HepG2 (cell line): ENCODE data around the gene ATXN7L3. TPM values are rescaled to one million over a fixed set of nuclear protein-coding genes. Genes with fewer than 3 reads are reported as not detected.
A peak's percentile ranks its signal among the peaks of the same experiment; 100 is the strongest.

Source experiments
- AGO1 ChIP-seq: fragments of 200-400 bp; formaldehyde crosslinking; IDR thresholded peaks from 2 replicates; pipeline ENCODE4 v1.6.1; 2017; ENCODE audit warnings: mild to moderate bottlenecking, low read depth, low read length, moderate library complexity; ENCODE audit not compliant: poor library complexity, severe bottlenecking
- CEBPG ChIP-seq: IDR thresholded peaks from 2 replicates; pipeline ENCODE4 v1.6.1; 2016
- HDAC6 ChIP-seq: fragments of 200-600 bp; sonication (generic); IDR thresholded peaks from 2 replicates; pipeline ENCODE4 v1.7.0; 2017; ENCODE audit warnings: mild to moderate bottlenecking, antibody characterized with exemption, low read length, low read depth
- HOXD1 ChIP-seq: sonication (generic); formaldehyde crosslinking; IDR thresholded peaks from 2 replicates; pipeline ENCODE4 v1.5.0; 2020; ENCODE audit warnings: missing genetic modification reagents
- KLF11 ChIP-seq: IDR thresholded peaks from 2 replicates; pipeline ENCODE4 v1.6.1; 2016; ENCODE audit warnings: missing compliant biosample characterization
- MAZ ChIP-seq, 2 experiments: sonication (generic) in 1 of 2; formaldehyde crosslinking in 1 of 2; IDR thresholded peaks; 2 replicates each; pipeline versions ENCODE4 v1.5.0 to v1.6.1; 2012 to 2020; ENCODE audit warnings: low read depth in 2 of 2, mild to moderate bottlenecking in 2 of 2, borderline replicate concordance in 1 of 2, improper control_type of control experiment in 1 of 2, low read length in 1 of 2, missing genetic modification reagents in 1 of 2, moderate library complexity in 1 of 2
- MYPOP ChIP-seq: sonication (generic); formaldehyde crosslinking; IDR thresholded peaks from 2 replicates; pipeline ENCODE4 v1.8.1; 2023; ENCODE audit warnings: mild to moderate bottlenecking, moderate library complexity, missing genetic modification reagents
- POGK ChIP-seq: sonication (generic); formaldehyde crosslinking; conservative IDR thresholded peaks from 2 replicates; pipeline ENCODE4 v1.8.0; 2022; ENCODE audit warnings: mild to moderate bottlenecking, moderate library complexity, missing genetic modification reagents
- PRDM10 ChIP-seq: sonication (generic); formaldehyde crosslinking; IDR thresholded peaks from 2 replicates; pipeline ENCODE4 v1.4.0; 2020; ENCODE audit warnings: low read depth, missing genetic modification reagents
- REST ChIP-seq, 2 experiments: IDR thresholded peaks; 2 replicates each; pipeline ENCODE4 v1.6.1; 2011 to 2012; ENCODE audit warnings: low read length in 2 of 2, borderline replicate concordance in 1 of 2, low read depth in 1 of 2, mild to moderate bottlenecking in 1 of 2, moderate library complexity in 1 of 2
- SALL2 ChIP-seq: sonication (generic); formaldehyde crosslinking; IDR thresholded peaks from 2 replicates; pipeline ENCODE4 v1.8.1; 2023; ENCODE audit warnings: mild to moderate bottlenecking, missing genetic modification reagents, inconsistent platforms
- TAF1 ChIP-seq: sonication (generic); formaldehyde crosslinking; IDR thresholded peaks from 2 replicates; pipeline ENCODE4 v1.4.0; 2020; ENCODE audit warnings: missing genetic modification reagents
- TGIF2 ChIP-seq: IDR thresholded peaks from 2 replicates; pipeline ENCODE4 v1.6.1; 2016; ENCODE audit warnings: control low read depth, missing compliant biosample characterization
- ZFP1 ChIP-seq: IDR thresholded peaks from 2 replicates; pipeline ENCODE4 v1.6.1; 2016
- ZGPAT ChIP-seq: IDR thresholded peaks from 2 replicates; pipeline ENCODE4 v1.6.1; 2016; ENCODE audit warnings: mild to moderate bottlenecking
- polyA plus RNA-seq, 8 experiments: library from polyadenylated mRNA; depleted of rRNA in 3 of 8; stranded (reverse) in 7 of 8; unstranded in 1 of 8; fragments of >200 nt; fragmentation: Illumina TruSeq in 4 of 8; extraction: Trizol in 4 of 8; gene quantifications; 2 replicates each; pipeline versions ENCODE4 v1.2.1 to v1.2.3, GENCODE V29; 2011 to 2016; ENCODE audit warnings: low read depth in 4 of 8, missing spikeins in 1 of 8, mixed read lengths in 1 of 8; ENCODE audit not compliant: insufficient read depth in 1 of 8
- total RNA-seq, 5 experiments: library from RNA; depleted of rRNA; stranded (reverse); fragments of >200 nt; fragmentation: Illumina TruSeq; extraction: Trizol; gene quantifications; 2 replicates each; pipeline ENCODE4 v1.2.3, GENCODE V29; 2016; ENCODE audit warnings: low read depth in 1 of 5

Gene ATXN7L3
- total and polyA plus RNA-seq, 2 of the 13 experiments (the other 11 are each of a cell fraction or from before 2014, with no cell fraction given): 44.5 to 59.1 TPM

GRCh38 chr17:44199553-44200477 is at the start of gene ATXN7L3 (continued):
- TF ChIP-seq POGK (CRISPR knock-in tag) (0 out of 2 replicates have a peak, but pooled peaks have one; percentile 7), REST (IDR thresholded peaks at IDR 0.05; ENCODE audit: borderline replicate concordance in 1 of 2, low read depth in 1 of 2, low read length in 2 of 2) (peak in 1 of 2 experiments; percentile 29; a peak in 1 of 4 replicates), ZGPAT (CRISPR knock-in tag) (0 out of 2 replicates have a peak, but pooled peaks have one; percentile 77), TGIF2 (CRISPR knock-in tag) (peak; percentile 46; the same call in 1 of the 2 replicates), MYPOP (CRISPR knock-in tag) (peak; percentile 66; the same call in 1 of the 2 replicates), HDAC6 (no peak), PRDM10 (0 out of 2 replicates have a peak, but pooled peaks have one; percentile 48), ZFP1 (CRISPR knock-in tag) (no peak), KLF11 (CRISPR knock-in tag) (no peak), CEBPG (0 out of 2 replicates have a peak, but pooled peaks have one; percentile 3), TAF1 (CRISPR knock-in tag) (no peak), MAZ (IDR thresholded peaks at IDR 0.05; ENCODE audit: borderline replicate concordance, low read depth, low read length) (peak; percentile 87), MAZ (CRISPR knock-in tag; IDR thresholded peaks at IDR 0.05; ENCODE audit: low read depth) (peak; percentile 78; the same call in 1 of the 2 replicates), HOXD1 (CRISPR knock-in tag) (peak; percentile 83; the same call in 1 of the 2 replicates), AGO1 (no peak), SALL2 (CRISPR knock-in tag) (peak; percentile 17)
